ENCODE measurements around the gene TNFSF8. TPM values are rescaled to one million over a fixed set of nuclear protein-coding genes. Genes with fewer than 3 reads are reported as not detected.

The TNFSF8 gene
- polyA plus RNA-seq, 1 donor from 2014 or later: not detected

DNA sequence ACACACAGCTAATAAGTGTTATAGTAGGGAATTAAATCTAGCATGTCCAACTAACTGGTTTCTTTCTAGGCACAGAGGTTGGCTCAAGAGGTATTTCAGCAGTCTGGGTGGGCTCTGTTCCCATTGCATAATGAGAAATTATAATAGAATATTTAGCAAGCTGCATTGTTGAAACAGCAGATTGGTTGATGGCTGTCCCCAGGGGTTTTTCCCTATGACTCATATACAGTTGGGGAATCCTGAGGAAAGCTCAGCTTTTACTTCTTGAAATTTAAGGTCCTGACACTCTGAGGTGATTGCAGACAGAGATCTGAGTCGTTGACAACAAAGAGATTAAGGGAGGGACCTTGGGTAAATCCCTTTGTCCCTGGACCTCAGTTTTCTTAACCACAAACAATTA lies 38.3 kb upstream of the TNFSF8 start:
- TF ChIP-seq MXI1 (conservative IDR thresholded peaks at IDR 0.05; ENCODE audit: poor library complexity, severe bottlenecking): no peak
- no peak for TF ChIP-seq EP300 (conservative IDR thresholded peaks at IDR 0.05; ENCODE audit: poor library complexity, severe bottlenecking)
- TF ChIP-seq POLR2AphosphoS5 (IDR thresholded peaks at IDR 0.05): no peak
- TF ChIP-seq RAD21 (conservative IDR thresholded peaks at IDR 0.05): no peak
- no peak overlapping the region for H3K27ac ChIP-seq (ENCODE audit: low read length)

DNA sequence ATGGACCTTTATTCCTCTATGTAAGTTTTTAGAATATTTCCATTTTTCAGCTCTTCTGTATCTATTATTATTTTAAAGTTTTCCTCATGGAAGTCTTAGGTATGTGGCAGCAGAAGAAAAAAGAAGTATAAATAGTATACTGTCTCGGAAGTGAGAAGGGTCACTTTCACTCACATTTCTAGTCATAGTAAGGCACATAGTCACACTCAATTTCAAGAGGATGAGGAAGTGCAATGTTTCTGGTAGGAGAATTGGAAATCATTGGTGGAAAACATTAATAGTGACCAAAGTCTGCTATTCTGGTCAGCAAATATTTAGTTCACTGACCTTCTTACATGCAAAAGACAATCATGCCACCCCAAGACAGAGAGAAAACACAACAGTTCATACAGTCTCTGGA lies 35.2 kb upstream of the TNFSF8 start:
- H3K9ac ChIP-seq (ENCODE audit: low read length): no peak overlapping the region

More for the DNA sequence above, 38.3 kb upstream of the TNFSF8 start:
- Histone ChIP-seq H3K79me2 (replicated peaks; ENCODE audit: insufficient read depth, low read length) (no peaks in the 10 kb centered on the region), H3F3A (ENCODE audit: insufficient read depth, low read length, poor library complexity, severe bottlenecking) (no peaks in the 10 kb centered on the region), H3K27me3 (ENCODE audit: insufficient read depth, low read depth, low read length) (no peaks in the 10 kb centered on the region), H3K9ac (ENCODE audit: low read length) (no peak overlapping the region), H3K9me2 (ENCODE audit: insufficient read depth, low read length) (no peaks in the 10 kb centered on the region), H2AFZ (ENCODE audit: low read depth, low read length) (no peak overlapping the region), H3K9me3 (ENCODE audit: low read length) (no peaks in the 10 kb centered on the region), H3K36me3 (ENCODE audit: insufficient read depth, low read length) (no peaks in the 10 kb centered on the region), H4K20me1 (ENCODE audit: insufficient read depth) (no peaks in the 10 kb centered on the region), H3K4me2 (ENCODE audit: low read length) (no peak overlapping the region), H3K4me3 (ENCODE audit: low read length) (no peak overlapping the region)

More for the DNA sequence above, 35.2 kb upstream of the TNFSF8 start:
- no peak overlapping the region for H2AFZ ChIP-seq (ENCODE audit: low read depth, low read length)
- TF ChIP-seq, protein P1, sequence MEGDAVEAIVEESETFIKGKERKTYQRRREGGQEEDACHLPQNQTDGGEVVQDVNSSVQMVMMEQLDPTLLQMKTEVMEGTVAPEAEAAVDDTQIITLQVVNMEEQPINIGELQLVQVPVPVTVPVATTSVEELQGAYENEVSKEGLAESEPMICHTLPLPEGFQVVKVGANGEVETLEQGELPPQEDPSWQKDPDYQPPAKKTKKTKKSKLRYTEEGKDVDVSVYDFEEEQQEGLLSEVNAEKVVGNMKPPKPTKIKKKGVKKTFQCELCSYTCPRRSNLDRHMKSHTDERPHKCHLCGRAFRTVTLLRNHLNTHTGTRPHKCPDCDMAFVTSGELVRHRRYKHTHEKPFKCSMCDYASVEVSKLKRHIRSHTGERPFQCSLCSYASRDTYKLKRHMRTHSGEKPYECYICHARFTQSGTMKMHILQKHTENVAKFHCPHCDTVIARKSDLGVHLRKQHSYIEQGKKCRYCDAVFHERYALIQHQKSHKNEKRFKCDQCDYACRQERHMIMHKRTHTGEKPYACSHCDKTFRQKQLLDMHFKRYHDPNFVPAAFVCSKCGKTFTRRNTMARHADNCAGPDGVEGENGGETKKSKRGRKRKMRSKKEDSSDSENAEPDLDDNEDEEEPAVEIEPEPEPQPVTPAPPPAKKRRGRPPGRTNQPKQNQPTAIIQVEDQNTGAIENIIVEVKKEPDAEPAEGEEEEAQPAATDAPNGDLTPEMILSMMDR (IDR thresholded peaks at IDR 0.05; ENCODE audit: poor library complexity, severe bottlenecking): no peak
- no peak for TF ChIP-seq EZH2 (IDR thresholded peaks at IDR 0.05; ENCODE audit: borderline replicate concordance, insufficient read depth, low read length, poor library complexity, severe bottlenecking)
- no peak for TF ChIP-seq TAF1 (IDR thresholded peaks at IDR 0.05; ENCODE audit: low read depth)
- no peak for TF ChIP-seq EP300 (conservative IDR thresholded peaks at IDR 0.05; ENCODE audit: poor library complexity, severe bottlenecking)
- TF ChIP-seq POLR2AphosphoS5 (IDR thresholded peaks at IDR 0.05): no peak
- TF ChIP-seq SMC3 (conservative IDR thresholded peaks at IDR 0.05; ENCODE audit: poor library complexity): no peak
- TF ChIP-seq, protein P2, sequence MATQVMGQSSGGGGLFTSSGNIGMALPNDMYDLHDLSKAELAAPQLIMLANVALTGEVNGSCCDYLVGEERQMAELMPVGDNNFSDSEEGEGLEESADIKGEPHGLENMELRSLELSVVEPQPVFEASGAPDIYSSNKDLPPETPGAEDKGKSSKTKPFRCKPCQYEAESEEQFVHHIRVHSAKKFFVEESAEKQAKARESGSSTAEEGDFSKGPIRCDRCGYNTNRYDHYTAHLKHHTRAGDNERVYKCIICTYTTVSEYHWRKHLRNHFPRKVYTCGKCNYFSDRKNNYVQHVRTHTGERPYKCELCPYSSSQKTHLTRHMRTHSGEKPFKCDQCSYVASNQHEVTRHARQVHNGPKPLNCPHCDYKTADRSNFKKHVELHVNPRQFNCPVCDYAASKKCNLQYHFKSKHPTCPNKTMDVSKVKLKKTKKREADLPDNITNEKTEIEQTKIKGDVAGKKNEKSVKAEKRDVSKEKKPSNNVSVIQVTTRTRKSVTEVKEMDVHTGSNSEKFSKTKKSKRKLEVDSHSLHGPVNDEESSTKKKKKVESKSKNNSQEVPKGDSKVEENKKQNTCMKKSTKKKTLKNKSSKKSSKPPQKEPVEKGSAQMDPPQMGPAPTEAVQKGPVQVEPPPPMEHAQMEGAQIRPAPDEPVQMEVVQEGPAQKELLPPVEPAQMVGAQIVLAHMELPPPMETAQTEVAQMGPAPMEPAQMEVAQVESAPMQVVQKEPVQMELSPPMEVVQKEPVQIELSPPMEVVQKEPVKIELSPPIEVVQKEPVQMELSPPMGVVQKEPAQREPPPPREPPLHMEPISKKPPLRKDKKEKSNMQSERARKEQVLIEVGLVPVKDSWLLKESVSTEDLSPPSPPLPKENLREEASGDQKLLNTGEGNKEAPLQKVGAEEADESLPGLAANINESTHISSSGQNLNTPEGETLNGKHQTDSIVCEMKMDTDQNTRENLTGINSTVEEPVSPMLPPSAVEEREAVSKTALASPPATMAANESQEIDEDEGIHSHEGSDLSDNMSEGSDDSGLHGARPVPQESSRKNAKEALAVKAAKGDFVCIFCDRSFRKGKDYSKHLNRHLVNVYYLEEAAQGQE (IDR thresholded peaks at IDR 0.05; ENCODE audit: borderline replicate concordance): no peak
- no peak for TF ChIP-seq RAD21 (conservative IDR thresholded peaks at IDR 0.05)
- no peak for TF ChIP-seq MXI1 (conservative IDR thresholded peaks at IDR 0.05; ENCODE audit: poor library complexity, severe bottlenecking)
- no peak overlapping the region for H3K4me2 ChIP-seq (ENCODE audit: low read length)
- no peaks in the 10 kb centered on the region for H3F3A ChIP-seq (ENCODE audit: insufficient read depth, low read length, poor library complexity, severe bottlenecking)
- no peaks in the 10 kb centered on the region for H3K9me2 ChIP-seq (ENCODE audit: insufficient read depth, low read length)
- no peak overlapping the region for H3K4me3 ChIP-seq (ENCODE audit: low read length)
- no peak overlapping the region for H3K27ac ChIP-seq (ENCODE audit: low read length)
- H4K20me1 ChIP-seq (ENCODE audit: insufficient read depth): no peaks in the 10 kb centered on the region
- H3K9me3 ChIP-seq (ENCODE audit: low read length): peaks cover 3% of the 10 kb centered on the region
- H3K36me3 ChIP-seq (ENCODE audit: insufficient read depth, low read length): no peaks in the 10 kb centered on the region
- no peaks in the 10 kb centered on the region for H3K79me2 ChIP-seq (replicated peaks; ENCODE audit: insufficient read depth, low read length)
- no peaks in the 10 kb centered on the region for H3K27me3 ChIP-seq (ENCODE audit: insufficient read depth, low read depth, low read length)

All from neural cell (in vitro differentiated cells).